ENCODE results near the gene OLA1. TPM values are rescaled to one million over a fixed set of nuclear protein-coding genes. Genes with fewer than 3 reads are reported as not detected.

The OLA1 gene
- total RNA-seq, 1 donor from 2014 or later, result 97.8 TPM

DNA sequence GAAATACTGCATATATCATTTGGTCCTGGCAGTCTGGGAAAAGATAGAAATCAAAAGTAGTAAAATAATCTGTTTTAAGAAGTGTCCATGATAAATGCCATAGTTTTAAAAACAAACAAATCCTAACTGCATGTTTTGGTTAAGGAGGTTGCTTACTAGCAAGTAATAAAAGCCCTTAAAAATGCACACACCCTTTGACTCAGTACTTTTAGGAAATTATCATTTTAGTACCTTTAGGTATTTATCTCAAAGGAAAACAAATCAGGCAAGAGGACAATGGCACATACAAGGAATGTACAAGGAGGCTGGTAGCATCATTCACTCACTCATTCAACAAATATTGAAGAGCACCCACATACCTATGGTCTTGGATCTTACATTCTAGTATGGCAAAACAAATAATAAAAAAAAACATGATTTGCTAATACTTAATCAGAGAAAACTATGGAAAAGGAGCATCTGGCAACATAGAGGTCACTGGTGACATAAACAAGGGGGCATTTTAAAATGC, 67.6 kb downstream of the OLA1 start:
- intact Hi-C loops (cut with micrococcal nuclease), result no loop called here

DNA sequence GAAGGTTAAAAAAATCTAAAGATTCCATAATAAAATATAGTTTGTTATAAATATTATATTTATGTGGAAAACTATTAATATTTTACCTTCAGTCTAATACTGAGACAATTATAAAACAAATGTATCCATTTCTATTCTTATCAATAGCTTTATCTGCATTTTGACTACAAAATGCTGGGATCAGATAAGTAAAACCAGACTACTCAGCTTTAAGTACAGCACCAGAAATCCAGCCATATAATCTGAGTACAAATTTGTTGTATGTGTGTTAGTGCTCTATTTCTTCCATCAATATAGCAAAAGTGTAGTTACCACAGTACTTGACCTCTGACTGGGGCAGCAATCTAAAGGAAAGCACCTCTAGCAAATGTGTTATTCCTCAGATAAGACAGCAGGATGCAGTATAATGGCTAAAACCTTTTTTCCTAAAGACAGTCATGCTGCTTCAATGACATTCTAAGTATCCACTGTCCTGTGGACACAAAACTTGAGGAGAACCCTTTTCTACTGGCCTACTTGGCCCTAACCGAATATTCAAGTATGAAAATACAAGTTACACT, 68.1 kb downstream of the OLA1 start:
- intact Hi-C loops (cut with micrococcal nuclease), result no loop called here

DNA sequence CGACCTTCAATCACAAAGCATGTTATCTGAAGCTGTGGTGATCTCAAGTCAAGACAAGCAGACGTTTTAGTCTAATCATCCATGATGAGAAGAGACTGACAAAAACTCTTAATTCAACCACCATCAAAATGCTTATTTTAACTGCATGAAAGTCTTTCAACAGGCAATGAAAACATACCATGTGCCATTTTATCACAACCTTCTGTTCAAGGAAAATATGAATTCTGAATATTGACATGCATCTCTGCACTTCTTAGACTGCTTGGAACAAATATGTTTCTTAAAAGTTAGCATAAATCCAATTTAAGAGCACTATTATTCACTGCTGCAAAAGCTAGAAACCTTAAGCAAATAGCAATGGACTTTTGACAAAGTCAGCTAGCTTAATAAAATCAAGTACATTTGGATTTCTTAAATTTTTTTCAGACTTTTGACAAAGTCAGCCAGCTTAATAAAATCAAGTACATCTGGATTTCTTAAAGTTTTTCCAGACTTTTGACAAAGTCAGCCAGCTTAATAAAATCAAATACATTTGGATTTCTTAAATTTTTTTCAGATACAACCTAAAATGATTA, 70.9 kb downstream of the OLA1 start:
- intact Hi-C loops (cut with micrococcal nuclease), result no loop called here

GRCh38 chr2:174176898-174177297, 71.4 kb downstream of the OLA1 start:
- intact Hi-C loops (cut with micrococcal nuclease), result no loop called here

DNA sequence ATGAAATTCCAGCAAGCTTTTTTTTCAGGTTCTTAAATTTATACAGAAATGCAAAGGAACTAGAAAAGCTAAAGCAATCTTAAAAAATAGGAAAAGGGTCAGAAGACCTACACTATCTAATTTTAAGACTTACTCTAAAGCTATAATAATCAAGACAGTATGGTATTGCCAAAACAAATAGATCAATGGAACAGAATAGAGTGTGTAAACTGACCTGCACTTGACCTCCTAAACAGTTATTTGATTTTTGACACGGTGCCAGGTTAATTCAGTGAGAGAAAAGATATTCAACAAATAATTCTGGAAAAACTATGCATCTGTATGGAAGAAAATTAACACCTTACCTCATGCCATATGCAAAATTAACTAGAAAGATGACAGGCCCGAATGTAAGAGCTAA, 73.6 kb downstream of the OLA1 start:
- intact Hi-C loops (cut with micrococcal nuclease), result no loop called here

- intact Hi-C loops (cut with micrococcal nuclease), result no loop called here
Observed at GRCh38 chr2:174172802-174173355, 75.5 kb downstream of the OLA1 start.

- intact Hi-C loops (cut with micrococcal nuclease), result no loop called here
Observed at GRCh38 chr2:174171686-174172445, 76.5 kb downstream of the OLA1 start.

GRCh38 chr2:174169372-174169771, 79.0 kb downstream of the OLA1 start:
- intact Hi-C loops (cut with micrococcal nuclease), result no loop called here

DNA sequence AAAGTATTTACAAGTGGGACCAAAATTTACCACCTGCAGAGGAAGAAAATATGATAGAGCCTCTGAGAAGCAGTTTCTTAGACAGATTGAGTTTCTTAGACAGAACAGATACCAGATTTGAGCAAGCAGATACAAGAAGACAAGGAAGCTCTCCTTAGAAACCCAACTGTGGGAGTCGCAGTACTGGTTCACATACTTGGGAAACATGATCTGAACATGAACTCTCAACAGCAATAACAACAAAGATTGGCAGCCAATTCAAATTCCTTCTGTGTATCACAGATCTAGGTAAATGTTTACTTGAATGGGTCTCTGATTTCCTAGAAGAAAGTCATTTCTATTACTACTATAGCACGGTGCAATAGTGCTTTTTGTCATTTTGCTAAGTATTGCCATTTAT, 82.1 kb downstream of the OLA1 start:
- intact Hi-C loops (cut with micrococcal nuclease), result no loop called here

DNA sequence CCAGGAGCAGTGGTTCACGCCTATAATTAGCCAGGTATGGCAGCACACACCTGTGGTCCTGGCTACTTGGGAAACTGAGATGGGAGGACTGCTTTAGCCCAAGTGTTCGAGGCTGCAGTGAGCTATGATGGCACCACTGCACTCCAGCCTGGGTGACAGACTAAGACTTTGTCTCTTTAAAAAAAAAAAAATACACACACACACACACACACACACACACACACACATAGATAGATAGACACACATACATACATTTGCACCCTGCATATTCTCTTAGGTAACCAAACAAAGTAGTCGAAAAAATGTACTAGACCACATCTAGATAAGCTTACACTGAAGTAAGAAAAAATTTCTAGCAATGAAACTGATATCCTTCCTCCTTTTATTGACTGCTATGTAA, 86.8 kb downstream of the OLA1 start:
- intact Hi-C loops (cut with micrococcal nuclease), result no loop called here

DNA sequence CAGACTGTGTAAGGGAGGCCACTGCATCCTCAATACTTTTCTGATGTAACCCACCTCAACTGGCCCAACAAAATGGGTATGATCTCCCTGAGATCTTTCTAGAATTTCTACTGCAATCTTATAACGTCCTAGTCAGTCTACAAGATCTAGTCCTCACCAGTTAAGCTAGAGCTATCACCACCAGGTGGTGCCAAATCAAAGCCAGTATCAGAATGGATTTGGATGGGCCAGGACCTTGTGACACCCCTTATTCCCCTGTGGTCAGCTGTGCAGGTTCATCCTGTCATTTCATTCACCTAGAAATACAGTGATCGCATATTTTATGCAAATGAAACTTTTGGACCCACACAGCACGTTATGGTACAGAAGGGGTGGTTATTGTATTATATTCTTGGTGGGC, 90.3 kb downstream of the OLA1 start:
- intact Hi-C loops (cut with micrococcal nuclease), result loop anchor here (1.0 kb wide), 1 partner anchor 183 kb away; no protein-coding TSS in a partner anchor

GRCh38 chr2:174157053-174157452, 91.3 kb downstream of the OLA1 start:
- intact Hi-C loops (cut with micrococcal nuclease), result no loop called here

DNA sequence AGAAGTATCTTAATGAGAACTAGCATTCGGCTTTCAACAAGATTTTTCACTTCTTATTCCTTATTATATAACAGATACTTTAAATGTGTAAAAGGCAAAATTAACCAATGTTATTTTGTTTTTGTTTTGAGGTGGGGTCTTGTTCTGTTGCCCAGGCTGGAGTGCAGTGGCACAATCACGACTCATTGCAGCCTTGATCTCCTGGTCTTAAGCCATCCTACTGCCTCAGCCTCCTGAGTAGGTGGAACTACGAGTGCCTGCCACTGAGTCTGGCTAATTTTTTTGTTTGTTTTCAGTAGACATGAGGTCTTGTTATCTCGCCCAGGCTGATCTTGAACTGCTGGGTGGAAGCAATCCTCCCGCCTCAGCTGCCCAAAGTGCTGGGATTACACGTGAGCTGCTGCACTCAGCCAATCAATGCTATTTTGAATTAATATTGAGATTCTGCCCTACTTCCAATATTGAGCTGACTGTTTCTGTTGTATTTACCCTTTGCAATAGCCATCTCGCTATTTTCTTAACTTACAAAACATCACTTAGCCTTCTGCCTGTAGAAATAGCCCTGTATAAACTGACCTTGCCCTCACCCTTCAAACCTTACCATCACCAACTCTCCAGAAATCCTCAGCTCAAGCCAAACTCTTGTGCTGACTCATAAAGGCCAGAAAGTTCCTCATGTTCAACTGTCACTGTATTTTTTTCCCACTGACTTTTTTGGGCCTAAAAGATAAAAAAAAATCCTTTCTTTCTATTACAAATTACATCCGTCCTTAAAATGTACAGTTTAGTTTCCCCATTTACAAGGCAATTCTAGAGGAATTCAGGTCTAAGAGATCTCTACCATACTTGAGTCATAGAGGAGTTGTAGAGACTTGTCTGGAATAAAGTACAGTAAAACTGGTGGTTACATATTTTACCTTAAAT, 94.3 kb downstream of the OLA1 start:
- intact Hi-C loops (cut with micrococcal nuclease), result no loop called here

DNA sequence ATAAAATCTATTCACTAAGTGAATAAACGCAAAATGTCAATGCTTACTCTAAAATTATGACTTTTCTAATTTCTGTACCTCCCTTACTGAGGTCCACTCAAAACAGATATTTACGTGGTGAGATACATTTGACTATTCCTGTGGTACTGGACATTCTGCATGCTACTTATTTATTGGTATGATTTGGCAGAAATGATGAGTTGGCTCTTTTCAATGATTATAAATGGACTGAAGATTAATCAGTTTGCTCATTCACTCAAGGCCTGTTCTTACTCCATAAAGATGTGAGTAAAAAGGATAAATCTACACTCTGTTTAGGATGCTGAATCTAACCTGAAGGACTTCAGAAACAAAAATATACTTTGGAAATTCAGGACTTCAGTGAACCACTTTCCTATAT, 98.8 kb downstream of the OLA1 start:
- intact Hi-C loops (cut with micrococcal nuclease), result no loop called here

DNA sequence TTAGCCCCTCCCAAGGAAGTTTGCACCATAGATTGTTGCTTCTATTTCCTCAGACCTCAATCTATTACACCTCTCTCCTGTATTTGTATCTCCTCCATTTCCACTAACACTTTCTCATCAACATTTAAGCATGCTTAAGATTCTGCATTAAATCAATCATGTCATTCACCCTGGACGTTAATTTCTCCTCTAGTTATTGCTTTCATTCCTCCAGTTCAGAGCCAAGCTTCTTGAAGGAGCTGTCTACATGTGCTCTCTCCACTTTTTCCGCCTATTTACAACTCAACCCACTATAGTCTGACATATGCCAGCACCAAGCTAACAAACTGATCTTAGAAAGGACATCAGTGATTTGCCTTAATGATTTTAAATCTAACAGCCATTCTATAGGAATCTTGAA, 99.5 kb downstream of the OLA1 start:
- intact Hi-C loops (cut with micrococcal nuclease), result no loop called here

GRCh38 chr2:174145827-174146226, 102.5 kb downstream of the OLA1 start:
- intact Hi-C loops (cut with micrococcal nuclease), result no loop called here

- intact Hi-C loops (cut with micrococcal nuclease), result no loop called here
Observed at GRCh38 chr2:174142290-174142689, 106.0 kb downstream of the OLA1 start.

DNA sequence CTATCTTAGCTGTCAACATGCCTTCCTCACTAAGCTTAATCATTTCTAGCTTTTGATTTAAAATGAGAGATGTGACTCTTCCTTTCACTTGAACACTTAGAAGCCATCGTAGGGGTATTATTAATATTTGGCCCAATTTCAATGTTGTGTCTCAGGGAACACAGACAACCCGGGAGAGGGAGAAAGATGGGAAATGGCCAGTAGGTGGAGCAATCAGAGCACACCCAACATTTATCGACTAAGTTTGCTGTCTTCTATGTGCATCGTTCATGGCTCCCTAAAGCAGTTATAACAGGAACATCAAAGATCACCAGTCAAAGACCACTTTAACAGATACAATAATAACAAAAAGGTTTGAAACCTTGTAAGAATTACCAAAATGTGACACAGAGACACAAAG, 110.2 kb downstream of the OLA1 start:
- intact Hi-C loops (cut with micrococcal nuclease), result no loop called here

DNA sequence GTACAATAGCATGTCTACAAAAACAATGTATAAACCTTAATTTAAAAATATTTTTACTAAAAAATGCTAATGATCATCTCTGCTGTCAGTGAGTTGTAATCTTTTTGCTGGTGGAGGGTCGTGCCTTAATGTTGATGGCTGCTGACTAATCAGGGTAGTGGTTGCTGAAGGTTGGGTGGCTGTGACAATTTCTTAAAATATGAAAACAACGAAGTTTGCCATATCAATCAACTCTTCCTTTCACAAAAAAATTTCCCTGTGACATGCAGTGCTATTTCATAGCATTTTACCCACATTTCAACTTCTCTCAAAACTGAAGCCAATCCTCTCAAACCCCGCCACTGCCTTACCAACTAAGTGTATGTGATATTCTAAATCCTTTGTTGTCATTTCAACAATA, 112.4 kb downstream of the OLA1 start:
- intact Hi-C loops (cut with micrococcal nuclease), result no loop called here

GRCh38 chr2:174125090-174125489, 123.2 kb downstream of the OLA1 start:
- intact Hi-C loops (cut with micrococcal nuclease), result no loop called here

- intact Hi-C loops (cut with micrococcal nuclease), result no loop called here
Observed at GRCh38 chr2:174124181-174124580, 124.2 kb downstream of the OLA1 start.
